Testis (tissue), 2 donors: ENCODE measurements around the gene SPAAR.

Experiments
- POLR2A ChIP-seq: fragments of 450-650 bp; IDR thresholded peaks from one replicate; pipeline ENCODE4 v1.6.1; 2017; ENCODE audit warnings: antibody characterized with exemption, mild to moderate bottlenecking, moderate library complexity
- TF ChIP-seq, protein P1 (sequence below), 3 experiments: fragments of 450-650 bp in 2 of 3; fragments of 200-600 bp in 1 of 3; sonication (generic) in 1 of 3; IDR thresholded peaks; one replicate each; pipeline ENCODE4 v1.5.1; 2016 to 2019; ENCODE audit warnings: antibody characterized with exemption in 3 of 3, mild to moderate bottlenecking in 2 of 3, moderate library complexity in 1 of 3

DNA sequence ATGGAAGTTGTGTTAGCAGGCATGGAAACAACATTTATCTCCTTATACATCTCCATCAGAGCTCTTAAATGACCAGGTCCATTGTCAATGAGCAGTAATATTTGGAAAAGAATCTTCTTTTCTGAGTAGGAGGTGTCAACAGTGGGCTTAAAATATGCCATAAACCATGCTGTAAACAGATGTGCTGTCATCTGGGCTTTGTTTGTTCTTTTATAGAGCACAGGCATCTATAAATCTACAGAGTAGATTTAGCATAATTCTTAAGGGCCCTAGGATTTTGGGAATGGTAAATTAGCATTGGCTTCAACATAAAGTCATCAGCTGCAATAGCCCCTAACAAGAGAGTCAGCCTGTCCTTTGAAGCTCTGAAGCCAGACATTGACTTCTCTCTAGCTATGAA lies 11.0 kb upstream of the SPAAR start:
- TF ChIP-seq, protein P1, sequence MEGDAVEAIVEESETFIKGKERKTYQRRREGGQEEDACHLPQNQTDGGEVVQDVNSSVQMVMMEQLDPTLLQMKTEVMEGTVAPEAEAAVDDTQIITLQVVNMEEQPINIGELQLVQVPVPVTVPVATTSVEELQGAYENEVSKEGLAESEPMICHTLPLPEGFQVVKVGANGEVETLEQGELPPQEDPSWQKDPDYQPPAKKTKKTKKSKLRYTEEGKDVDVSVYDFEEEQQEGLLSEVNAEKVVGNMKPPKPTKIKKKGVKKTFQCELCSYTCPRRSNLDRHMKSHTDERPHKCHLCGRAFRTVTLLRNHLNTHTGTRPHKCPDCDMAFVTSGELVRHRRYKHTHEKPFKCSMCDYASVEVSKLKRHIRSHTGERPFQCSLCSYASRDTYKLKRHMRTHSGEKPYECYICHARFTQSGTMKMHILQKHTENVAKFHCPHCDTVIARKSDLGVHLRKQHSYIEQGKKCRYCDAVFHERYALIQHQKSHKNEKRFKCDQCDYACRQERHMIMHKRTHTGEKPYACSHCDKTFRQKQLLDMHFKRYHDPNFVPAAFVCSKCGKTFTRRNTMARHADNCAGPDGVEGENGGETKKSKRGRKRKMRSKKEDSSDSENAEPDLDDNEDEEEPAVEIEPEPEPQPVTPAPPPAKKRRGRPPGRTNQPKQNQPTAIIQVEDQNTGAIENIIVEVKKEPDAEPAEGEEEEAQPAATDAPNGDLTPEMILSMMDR (IDR thresholded peaks at IDR 0.05) = no peak
- TF ChIP-seq POLR2A = no peak
